Hepatocyte (in vitro differentiated cells): ENCODE data around the gene MYO3B. TPM values are rescaled to one million over a fixed set of nuclear protein-coding genes. Genes with fewer than 3 reads are reported as not detected.

ENCODE experiments used
- DNase-seq: peaks from one replicate; pipeline ENCODE4 v3.0.0-alpha.2; 2016; ENCODE audit warnings: low spot score
- H2AFZ ChIP-seq: fragments of 200-600 bp; sonication (generic); 2 replicates; pipeline ENCODE4 v1.6.0; 2016; ENCODE audit warnings: antibody characterized with exemption, mild to moderate bottlenecking
- H3K27ac ChIP-seq: fragments of 200-600 bp; sonication (generic); 2 replicates; pipeline ENCODE4 v1.5.1; 2016; ENCODE audit warnings: mild to moderate bottlenecking
- H3K27me3 ChIP-seq: fragments of 200-600 bp; sonication (generic); 2 replicates; pipeline ENCODE4 v1.6.1; 2016
- H3K36me3 ChIP-seq: fragments of 200-600 bp; sonication (generic); replicated peaks from 2 replicates; pipeline ENCODE4 v1.5.1; 2016; ENCODE audit warnings: low read depth; ENCODE audit not compliant: insufficient read depth
- H3K4me1 ChIP-seq: fragments of 200-600 bp; sonication (generic); 2 replicates; pipeline ENCODE4 v1.5.1; 2016; ENCODE audit warnings: mild to moderate bottlenecking, moderate library complexity; ENCODE audit not compliant: insufficient read depth
- H3K4me2 ChIP-seq: fragments of 200-600 bp; sonication (generic); 2 replicates; pipeline ENCODE4 v1.6.0; 2016
- H3K4me3 ChIP-seq: fragments of 200-600 bp; sonication (generic); 2 replicates; pipeline ENCODE4 v1.5.1; 2016; ENCODE audit warnings: mild to moderate bottlenecking
- H3K79me2 ChIP-seq: fragments of 200-600 bp; sonication (generic); 2 replicates; pipeline ENCODE4 v1.6.0; 2017; ENCODE audit warnings: mild to moderate bottlenecking
- H3K9me2 ChIP-seq: fragments of 200-600 bp; sonication (generic); replicated peaks from 2 replicates; pipeline ENCODE4 v1.6.0; 2017; ENCODE audit warnings: mild to moderate bottlenecking; ENCODE audit not compliant: insufficient read depth
- H3K9me3 ChIP-seq: fragments of 200-600 bp; sonication (generic); 2 replicates; pipeline ENCODE4 v1.5.1; 2016; ENCODE audit warnings: low read depth, mild to moderate bottlenecking
- H4K20me1 ChIP-seq: fragments of 200-600 bp; sonication (generic); 2 replicates; pipeline ENCODE4 v1.6.0; 2016; ENCODE audit warnings: mild to moderate bottlenecking; ENCODE audit not compliant: insufficient read depth, poor library complexity, severe bottlenecking
- CTCF ChIP-seq: fragments of 200-600 bp; sonication (generic); IDR thresholded peaks from 2 replicates; pipeline ENCODE4 v1.5.1; 2016; ENCODE audit warnings: antibody characterized with exemption, mild to moderate bottlenecking; ENCODE audit not compliant: poor library complexity
- EZH2 ChIP-seq: fragments of 200-600 bp; sonication (generic); IDR thresholded peaks from 2 replicates; pipeline ENCODE4 v1.6.1; 2016; ENCODE audit warnings: antibody characterized with exemption, mild to moderate bottlenecking, borderline replicate concordance
- EZH2phosphoT487 ChIP-seq: fragments of 200-600 bp; sonication (generic); IDR thresholded peaks from one replicate; pipeline ENCODE4 v1.6.1; 2018; ENCODE audit warnings: antibody characterized with exemption, mild to moderate bottlenecking, low read depth, moderate library complexity; ENCODE audit not compliant: unreplicated experiment, severe bottlenecking
- WGBS: methylation state at CpG from one replicate; pipeline ENCODE4 v1.1.6; 2016; ENCODE audit warnings: low lambda C conversion rate; ENCODE audit errors: missing lambda C conversion rate; 5-methylcytosine and 5-hydroxymethylcytosine counted together
- polyA plus RNA-seq: library from polyadenylated mRNA; unstranded; fragments of >200 nt; fragmentation: Nextera tagmentation; extraction: Ambion mirVana; gene quantifications from 2 replicates; pipeline ENCODE4 v1.2.1, GENCODE V29; 2016
- total RNA-seq: library from RNA; depleted of rRNA; stranded (reverse); fragments of >200 nt; gene quantifications from 2 replicates; pipeline ENCODE4 v1.2.3, GENCODE V29; 2014

MYO3B gene
- total and polyA plus RNA-seq, 2 experiments from 2014 or later, result 0.63 to 1.1 TPM

- Histone ChIP-seq H3K79me2 (no peaks in the 10 kb centered on the region), H3K9me2 (no peaks in the 10 kb centered on the region), H3K4me2 (no peak overlapping the region), H2AFZ (no peak overlapping the region), H3K27ac (no peak overlapping the region), H3K36me3 (no peaks in the 10 kb centered on the region), H4K20me1 (no peaks in the 10 kb centered on the region), H3K27me3 (peaks cover 13% of the 10 kb centered on the region), H3K4me3 (no peak overlapping the region), H3K9me3 (no peaks in the 10 kb centered on the region), H3K4me1 (no peaks in the 10 kb centered on the region)
- 88% methylated on average over 5 of the region's 5 CpGs for WGBS
- DNase-seq, result no peak
- TF ChIP-seq EZH2phosphoT487 (no peak), EZH2 (no peak), CTCF (no peak)
Observed at GRCh38 chr2:170391697-170392096, 213.8 kb downstream of the MYO3B start.

- Histone ChIP-seq H3K9me2 (no peaks in the 10 kb centered on the region), H3K4me2 (no peak overlapping the region), H2AFZ (no peak overlapping the region), H3K4me3 (no peak overlapping the region), H3K79me2 (no peaks in the 10 kb centered on the region), H3K9me3 (no peaks in the 10 kb centered on the region), H3K27me3 (peaks cover 17% of the 10 kb centered on the region), H3K4me1 (no peaks in the 10 kb centered on the region), H3K27ac (no peak overlapping the region), H3K36me3 (no peaks in the 10 kb centered on the region), H4K20me1 (no peaks in the 10 kb centered on the region)
- WGBS, result 67% methylated on average over 2 of the region's 2 CpGs
- no peak for TF ChIP-seq CTCF
- no peak for TF ChIP-seq EZH2phosphoT487
- no peak for TF ChIP-seq EZH2
- DNase-seq, result no peak
Observed at GRCh38 chr2:170393861-170394498, 216.0 kb downstream of the MYO3B start.

- peaks cover 17% of the 10 kb centered on the region for H3K27me3 ChIP-seq
- H2AFZ ChIP-seq, result no peak overlapping the region
- TF ChIP-seq CTCF, result no peak
- no peak for TF ChIP-seq EZH2
- TF ChIP-seq EZH2phosphoT487, result no peak
- DNase-seq, result no peak
- no peaks in the 10 kb centered on the region for H3K9me2 ChIP-seq
- H4K20me1 ChIP-seq, result no peaks in the 10 kb centered on the region
- H3K4me2 ChIP-seq, result no peak overlapping the region
- no peak overlapping the region for H3K4me3 ChIP-seq
- no peaks in the 10 kb centered on the region for H3K9me3 ChIP-seq
- H3K36me3 ChIP-seq, result no peaks in the 10 kb centered on the region
- no peak overlapping the region for H3K27ac ChIP-seq
- no peaks in the 10 kb centered on the region for H3K79me2 ChIP-seq
- no peaks in the 10 kb centered on the region for H3K4me1 ChIP-seq
Observed at GRCh38 chr2:170394641-170395387, 216.9 kb downstream of the MYO3B start.
